ENCODE data around the gene OR13D1.
"Not testable (repeated sequence)": the region's sequence is repeated elsewhere in the genome, so short reads cannot be mapped to it uniquely, and the experiment has no call there.

Gene OR13D1

GRCh38 chr9:104694218-104694617 lies at the start of gene OR13D1:
Gene OR13D1, plus strand, starts transcription at chr9:104694518. Its CDS starts 0 bp downstream, at chr9:104694518.
- no peak for DNase-seq

GRCh38 chr9:104658496-104659195 lies 35.7 kb upstream of the OR13D1 start:
- no peak for DNase-seq

- peak; percentile 58 for DNase-seq
These were observed 18.7 kb upstream of the OR13D1 start for GRCh38 chr9:104675611-104676010.

GRCh38 chr9:104682642-104683041 lies 11.7 kb upstream of the OR13D1 start:
- DNase-seq: peak; percentile 61

- no peak for DNase-seq
These were observed 8.2 kb upstream of the OR13D1 start for GRCh38 chr9:104686081-104686480.

- peak; percentile 13 for DNase-seq
These were observed 6.0 kb downstream of the OR13D1 start for GRCh38 chr9:104700306-104700705.

- DNase-seq: not testable (repeated sequence)
These were observed 14.4 kb downstream of the OR13D1 start for GRCh38 chr9:104708737-104709136.

GRCh38 chr9:104711604-104712003 lies 17.3 kb downstream of the OR13D1 start:
- DNase-seq: no peak

- DNase-seq: no peak
These were observed 30.7 kb downstream of the OR13D1 start for GRCh38 chr9:104725014-104725413.

GRCh38 chr9:104738452-104738851 lies 44.1 kb downstream of the OR13D1 start:
- no peak for DNase-seq

GRCh38 chr9:104740621-104741020 lies 46.3 kb downstream of the OR13D1 start:
- peak; percentile 75 for DNase-seq

- DNase-seq: peak; percentile 68
These were observed 49.2 kb downstream of the OR13D1 start for GRCh38 chr9:104743376-104743985.
